VCaP (cell line): ENCODE results near the gene KDM5A.

Source experiments
- H3K27ac ChIP-seq: fragments of 450-650 bp; 2 replicates; pipeline ENCODE4 v1.5.1; 2017
- CTCF ChIP-seq: fragments of 450-650 bp; conservative IDR thresholded peaks from 2 replicates; pipeline ENCODE4 v1.5.1; 2017; ENCODE audit warnings: mild to moderate bottlenecking, moderate library complexity

KDM5A gene

DNA sequence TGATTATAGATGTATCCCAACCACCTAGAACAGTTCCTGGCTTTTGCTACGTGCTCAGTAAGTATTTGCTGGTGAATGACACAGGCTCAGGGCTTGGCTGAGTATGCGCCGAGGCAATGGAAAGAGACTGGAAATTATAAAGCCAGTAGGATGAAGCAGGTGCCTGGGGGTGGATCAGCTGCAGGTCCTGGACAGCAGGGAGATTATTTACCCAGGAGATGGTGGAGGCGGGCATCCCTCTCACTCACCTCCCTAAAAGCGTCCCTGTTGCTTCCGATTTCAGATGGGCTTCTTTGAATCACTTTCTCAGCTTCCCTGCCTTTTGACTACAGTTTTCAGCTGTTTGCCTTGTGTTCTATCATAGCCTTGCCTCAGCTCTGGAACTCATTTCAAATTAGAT lies 132.9 kb downstream of the KDM5A start:
- TF ChIP-seq CTCF, result no peak
- no peak overlapping the region for H3K27ac ChIP-seq

DNA sequence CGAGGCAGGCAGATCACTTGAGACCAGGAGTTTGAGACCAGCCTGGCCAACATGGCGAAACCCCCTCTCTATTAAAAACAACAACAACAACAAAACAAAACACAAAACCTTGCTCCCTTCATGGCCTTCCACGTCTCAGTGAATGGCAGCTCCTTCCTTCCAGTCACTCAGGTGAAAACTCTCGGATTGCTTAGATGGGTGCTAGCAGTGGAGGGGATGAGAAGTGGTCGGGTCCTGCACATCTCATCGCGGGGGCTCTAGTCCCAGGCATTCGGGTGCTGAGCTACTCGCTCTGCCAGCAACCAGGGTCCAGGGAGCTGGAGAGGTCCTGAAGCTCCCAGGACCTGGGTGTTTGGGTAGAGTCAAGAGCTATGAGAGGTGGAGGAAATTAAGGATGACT lies 134.2 kb downstream of the KDM5A start:
- no peak for TF ChIP-seq CTCF
- H3K27ac ChIP-seq, result no peak overlapping the region

DNA sequence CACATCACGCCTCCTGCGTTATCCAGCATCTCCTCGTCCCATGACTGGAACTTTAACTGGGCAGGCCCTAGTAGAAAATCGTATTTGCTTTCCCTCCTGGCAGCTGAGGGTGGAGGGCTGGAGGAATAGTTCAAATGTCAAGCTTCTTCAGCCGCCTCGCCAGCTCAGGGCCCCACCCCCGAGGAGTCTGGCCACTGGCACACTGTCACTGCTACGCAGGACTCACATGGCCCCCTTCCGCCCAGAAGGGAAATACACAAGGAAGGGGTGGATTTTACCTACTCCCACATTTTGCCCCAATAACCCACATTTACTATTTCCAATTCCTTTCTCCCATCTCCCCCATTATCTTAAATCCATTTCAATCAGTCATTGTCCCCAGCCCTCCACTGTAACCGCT lies 135.1 kb downstream of the KDM5A start:
- TF ChIP-seq CTCF, result no peak
- no peak overlapping the region for H3K27ac ChIP-seq

- no peak overlapping the region for H3K27ac ChIP-seq
- TF ChIP-seq CTCF, result no peak
Measured at GRCh38 chr12:253116-253831, 135.8 kb downstream of the KDM5A start.

DNA sequence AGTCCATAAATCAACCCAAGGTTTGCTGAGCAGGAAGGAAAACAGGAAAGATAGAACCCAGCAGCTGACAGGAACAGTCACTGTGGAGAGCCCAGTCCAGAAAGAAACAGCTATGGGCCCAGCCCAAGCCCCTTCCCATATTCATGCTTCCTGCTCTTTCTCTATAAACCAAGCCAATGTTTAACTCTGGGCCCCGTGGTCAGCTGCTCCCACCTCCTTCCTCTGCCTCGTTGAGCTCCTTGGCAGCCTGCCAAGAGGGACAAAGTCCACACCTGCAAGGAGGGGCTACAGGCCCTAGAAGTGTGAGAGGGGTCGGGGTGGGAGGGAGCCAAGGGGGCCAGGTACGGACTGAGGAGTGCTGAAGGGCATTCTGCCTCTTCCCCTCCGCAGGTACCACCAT lies 136.5 kb downstream of the KDM5A start:
- TF ChIP-seq CTCF, result no peak

DNA sequence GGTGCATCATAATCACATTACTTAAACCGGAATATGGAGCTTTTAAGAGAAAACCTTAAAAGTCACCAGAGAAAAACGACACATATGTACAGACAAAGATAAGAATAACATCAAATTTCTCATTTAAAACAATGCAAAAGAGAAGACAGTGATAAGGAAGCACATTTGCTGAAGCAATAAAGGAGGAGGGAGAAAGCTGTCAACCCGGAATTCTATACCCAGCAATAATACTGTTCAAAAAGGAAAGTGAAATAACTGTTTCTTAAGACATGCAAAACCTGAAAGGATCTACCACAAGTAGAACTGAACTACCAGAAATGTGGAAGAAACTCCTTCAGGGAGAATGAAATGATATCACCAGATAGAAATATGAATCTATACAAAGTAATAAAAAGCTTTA lies 141.8 kb downstream of the KDM5A start:
- TF ChIP-seq CTCF, result no peak
- H3K27ac ChIP-seq, result no peak overlapping the region

More for the DNA sequence above, 136.5 kb downstream of the KDM5A start:
- H3K27ac ChIP-seq, result no peak overlapping the region

DNA sequence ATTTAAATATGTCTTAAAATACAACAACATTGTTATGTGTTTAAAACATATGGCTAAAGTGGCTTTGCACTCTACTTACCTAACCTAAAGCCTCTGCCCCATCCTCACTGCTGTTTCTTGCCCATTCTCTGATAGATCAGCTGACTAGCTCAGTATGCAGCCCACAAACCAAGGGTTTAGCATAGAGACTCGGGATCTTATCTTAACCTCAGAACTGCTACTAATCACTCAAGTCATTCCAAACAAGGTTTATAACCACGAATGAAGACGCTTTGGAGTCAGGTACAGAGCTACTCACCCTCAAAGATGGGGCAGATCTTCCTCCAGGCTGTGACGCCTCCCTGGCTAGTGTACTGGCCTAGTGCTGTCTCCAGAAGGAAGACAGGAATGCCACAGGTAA lies 145.7 kb downstream of the KDM5A start:
- H3K27ac ChIP-seq, result no peak overlapping the region

More for the DNA sequence above, 145.7 kb downstream of the KDM5A start:
- TF ChIP-seq CTCF, result no peak
